Kidney capillary endothelial cell (primary cell): ENCODE measurements around the gene ADAMTSL3.
"Not testable (repeated sequence)": the region's sequence is repeated elsewhere in the genome, so short reads cannot be mapped to it uniquely, and the experiment has no call there.

ENCODE experiments used
- DNase-seq: peaks from one replicate; pipeline ENCODE4 v3.0.0-alpha.2; 2018; ENCODE audit warnings: low spot score

ADAMTSL3 gene

GRCh38 chr15:84035399-84035766 lies 381.5 kb downstream of the ADAMTSL3 start:
- peak; percentile 50 for DNase-seq

DNA sequence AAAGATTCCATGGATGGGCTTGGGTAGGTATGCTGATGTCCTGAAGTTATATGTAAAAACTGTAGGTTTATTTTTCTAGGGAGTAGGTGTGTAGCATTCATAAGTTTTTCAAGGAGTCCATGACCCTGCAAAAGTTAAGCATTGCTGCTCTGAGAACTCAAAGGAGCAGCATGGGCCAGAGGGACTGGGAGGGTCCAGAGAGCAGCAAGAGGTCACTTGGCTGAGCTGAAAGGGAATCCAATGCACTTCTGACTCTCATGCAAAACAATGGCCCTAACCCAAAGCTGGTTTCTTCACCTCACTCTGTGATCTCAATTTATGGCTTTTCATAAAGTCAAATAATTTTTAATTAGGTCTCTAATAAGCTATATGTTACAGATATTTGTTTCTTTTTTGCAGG lies 383.4 kb downstream of the ADAMTSL3 start:
- DNase-seq, result no peak

DNA sequence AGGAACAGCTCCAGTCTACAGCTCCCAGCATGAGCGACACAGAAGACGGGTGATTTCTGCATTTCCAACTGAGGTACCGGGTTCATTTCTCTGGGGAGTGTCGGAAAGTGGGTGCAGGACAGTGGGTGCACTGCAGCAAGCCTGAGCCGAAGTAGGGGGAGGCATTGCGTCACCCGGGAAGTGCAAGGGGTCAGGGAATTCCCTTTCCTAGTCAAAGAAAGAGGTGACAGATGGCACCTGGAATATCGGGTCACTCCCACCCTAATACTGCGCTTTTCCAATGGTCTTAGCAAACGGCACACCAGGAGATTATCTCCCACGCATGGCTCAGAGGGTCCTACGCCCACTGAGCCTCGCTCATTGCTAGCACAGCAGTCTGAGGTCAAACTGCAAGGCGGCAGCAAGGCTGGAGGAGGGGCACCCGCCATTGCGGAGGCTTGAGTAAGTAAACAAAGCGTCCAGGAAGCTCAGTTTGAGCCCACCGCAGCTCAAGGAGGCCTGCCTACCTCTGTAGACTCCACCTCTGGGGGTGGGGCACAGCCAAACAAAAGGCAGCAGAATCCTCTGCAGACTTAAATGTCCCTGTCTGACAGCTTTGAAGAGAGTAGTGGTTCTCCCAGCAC lies 388.6 kb downstream of the ADAMTSL3 start:
- not testable (repeated sequence) for DNase-seq

DNA sequence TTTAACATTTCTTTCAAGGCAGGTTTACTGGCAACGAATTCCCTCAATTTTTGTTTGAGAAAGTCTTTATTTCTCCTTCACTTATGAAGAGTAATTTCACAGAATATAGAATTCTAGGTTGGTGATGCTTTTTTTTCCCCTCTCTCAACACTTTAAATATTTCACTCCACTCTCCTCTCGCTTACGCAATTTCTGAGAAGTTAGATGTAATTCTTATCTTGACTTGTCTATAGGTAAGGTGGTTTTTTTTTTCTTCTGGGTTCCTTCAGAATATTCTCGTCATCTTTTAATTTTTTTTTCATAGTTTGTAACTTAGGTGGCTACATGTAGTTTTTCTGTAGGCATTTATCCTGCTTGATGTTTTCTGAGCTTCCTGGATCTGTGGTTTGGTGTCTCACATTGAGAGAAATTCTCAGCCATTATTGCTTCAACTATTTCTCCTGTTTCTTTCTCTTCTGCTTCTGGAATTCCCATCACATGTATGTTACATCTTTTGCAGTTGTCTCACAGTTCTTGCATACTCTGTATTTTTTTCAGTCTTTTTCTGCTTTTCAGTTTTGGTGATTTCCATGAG lies 392.2 kb downstream of the ADAMTSL3 start:
- DNase-seq, result no peak

- not testable (repeated sequence) for DNase-seq
Measured at GRCh38 chr15:84049480-84049879, 395.6 kb downstream of the ADAMTSL3 start.

DNA sequence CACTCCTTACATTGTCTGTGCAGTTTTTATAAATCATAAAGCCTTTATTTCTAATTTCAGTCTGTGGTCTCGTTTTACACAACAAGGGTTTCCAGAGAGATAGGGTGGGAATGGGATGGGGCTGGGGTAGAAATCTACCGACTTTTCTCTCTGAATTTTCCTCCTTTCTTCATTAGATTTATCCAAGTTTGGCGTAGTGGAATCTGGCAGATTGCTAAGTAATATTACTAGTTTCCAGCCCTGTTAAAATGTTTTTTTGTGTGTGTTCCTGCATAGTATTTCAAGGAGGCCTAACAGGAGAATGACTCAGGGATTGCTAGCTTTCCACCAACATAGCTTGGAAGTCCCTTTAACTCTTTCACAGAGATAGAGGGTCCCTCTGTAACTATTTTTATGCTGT lies 396.2 kb downstream of the ADAMTSL3 start:
- no peak for DNase-seq

DNA sequence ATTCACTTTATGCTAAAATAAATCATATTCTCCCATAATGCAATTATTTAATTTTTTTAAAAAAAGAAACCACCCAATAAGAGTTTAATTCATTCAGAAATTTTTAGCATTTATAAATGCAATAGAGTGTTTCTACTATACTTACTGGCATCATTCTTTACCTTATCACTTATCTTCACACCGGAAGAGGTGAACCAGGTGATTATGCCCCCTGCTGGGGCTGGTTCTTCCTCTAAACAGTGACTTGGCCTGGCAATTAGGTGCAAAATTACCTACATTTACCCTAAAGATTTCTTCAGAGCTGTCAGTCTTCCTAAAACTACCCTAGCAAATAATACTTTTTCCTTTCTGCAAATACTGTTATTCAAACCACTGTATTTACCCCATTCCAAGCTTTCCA lies 397.2 kb downstream of the ADAMTSL3 start:
- DNase-seq, result not testable (repeated sequence)

DNA sequence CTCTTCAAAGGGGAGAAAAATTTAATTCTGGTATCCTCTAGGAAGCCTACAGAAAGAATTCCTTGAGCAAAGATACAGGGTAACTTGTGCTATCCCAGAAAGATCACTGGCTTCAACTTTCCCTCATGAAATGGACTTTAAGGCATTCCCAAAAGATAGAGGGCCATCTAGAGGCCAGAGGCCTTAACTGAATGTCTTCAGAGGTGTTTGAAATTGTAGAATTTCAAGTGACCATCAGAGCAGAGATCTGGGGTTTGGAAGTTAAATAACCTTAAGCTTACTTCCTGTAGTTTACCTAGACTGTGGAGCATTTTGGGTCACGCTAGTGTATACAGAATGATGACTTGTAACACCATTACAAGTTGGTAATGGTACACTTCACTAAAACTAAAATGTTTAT lies 400.6 kb downstream of the ADAMTSL3 start:
- DNase-seq, result not testable (repeated sequence)

DNA sequence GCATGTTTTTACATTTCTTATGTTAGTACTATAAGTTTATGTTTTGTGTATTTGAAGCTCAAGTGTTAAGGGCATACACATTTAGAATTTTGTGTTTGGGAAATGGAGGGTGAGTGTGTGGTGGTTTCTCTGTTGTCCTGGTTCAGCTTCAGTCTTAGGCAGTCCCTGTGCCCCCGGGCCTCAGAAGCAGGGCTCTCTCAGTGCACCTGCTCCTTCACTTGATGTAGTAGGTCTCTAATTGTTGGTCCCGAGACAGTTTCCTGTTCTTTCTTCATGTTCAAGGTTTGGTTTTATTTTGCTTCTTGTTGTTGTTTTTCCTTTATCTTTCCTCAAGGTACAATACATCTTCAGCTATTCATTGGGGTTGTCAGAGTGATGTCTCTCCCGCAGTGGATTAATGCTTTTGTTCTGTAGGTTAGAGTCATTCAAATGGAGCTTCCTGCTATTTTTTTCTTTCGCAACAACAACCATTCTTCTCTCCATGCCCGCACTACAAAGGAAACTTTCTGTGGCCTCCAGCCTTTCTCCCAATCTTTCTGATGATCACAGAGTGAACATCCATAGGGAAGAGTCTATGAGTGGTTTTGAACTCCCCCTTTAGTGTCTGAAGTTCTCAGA lies 403.9 kb downstream of the ADAMTSL3 start:
- no peak for DNase-seq

- DNase-seq, result not testable (repeated sequence)
Measured at GRCh38 chr15:84063674-84064073, 409.8 kb downstream of the ADAMTSL3 start.

DNA sequence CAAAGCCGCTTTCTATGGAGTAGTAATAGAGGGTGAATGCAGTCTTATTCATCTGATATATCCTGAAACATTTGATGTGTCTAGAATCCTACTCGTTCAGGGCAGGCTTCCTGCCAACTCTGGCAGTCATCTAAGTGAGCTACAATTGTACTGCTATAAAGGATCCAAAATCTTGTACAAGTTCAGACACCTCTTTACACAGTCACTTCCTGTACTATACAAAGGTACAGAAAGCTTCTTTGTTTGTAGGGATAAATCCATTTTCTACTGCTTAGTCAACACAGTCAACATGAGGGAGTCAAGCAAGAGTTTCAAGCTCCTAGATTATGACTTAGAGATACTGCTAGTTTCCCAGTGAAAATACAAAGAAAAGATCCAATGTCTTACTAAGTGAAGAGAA lies 414.8 kb downstream of the ADAMTSL3 start:
- DNase-seq, result peak; percentile 59

DNA sequence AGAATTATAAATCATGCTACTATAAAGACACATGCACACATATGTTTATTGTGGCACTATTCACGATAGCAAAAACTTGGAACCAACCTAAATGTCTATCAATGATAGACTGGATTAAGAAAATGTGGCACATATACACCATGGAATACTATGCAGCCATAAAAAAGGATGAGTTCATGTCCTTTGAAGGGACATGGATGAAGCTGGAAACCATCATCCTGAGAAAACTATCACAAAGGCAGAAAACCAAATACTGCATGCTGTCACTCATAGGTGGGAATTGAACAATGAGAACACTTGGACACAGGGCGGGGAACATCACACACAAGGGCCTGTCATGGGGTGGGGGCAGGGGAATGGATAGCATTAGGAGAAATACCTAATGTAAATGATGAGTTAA lies 424.1 kb downstream of the ADAMTSL3 start:
- not testable (repeated sequence) for DNase-seq

GRCh38 chr15:84079325-84079884 lies 425.5 kb downstream of the ADAMTSL3 start:
- not testable (repeated sequence) for DNase-seq

- DNase-seq, result peak; percentile 33
Measured at GRCh38 chr15:84079885-84080777, 426.2 kb downstream of the ADAMTSL3 start.

- peak; percentile 28 for DNase-seq
Measured at GRCh38 chr15:84080778-84081084, 426.8 kb downstream of the ADAMTSL3 start.

- no peak for DNase-seq
Measured at GRCh38 chr15:84081391-84082168, 427.7 kb downstream of the ADAMTSL3 start.

DNA sequence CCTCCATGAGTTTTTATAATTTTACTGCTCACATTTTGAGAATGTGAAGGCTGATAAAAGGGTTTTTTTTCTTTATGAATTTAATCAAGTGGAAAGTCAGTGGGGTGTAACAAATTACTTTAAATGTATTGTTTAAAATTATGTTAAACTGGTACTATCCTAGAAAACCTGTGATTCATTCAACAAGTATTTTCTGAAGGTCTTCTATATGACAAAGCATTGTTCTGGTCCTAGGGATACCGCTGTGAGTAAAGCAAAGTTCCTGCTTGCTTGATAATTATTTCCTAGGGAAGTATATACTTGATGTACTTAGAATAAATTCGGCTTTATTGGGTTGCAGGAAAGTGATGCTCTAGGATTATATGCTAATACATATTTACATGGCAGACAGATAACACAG lies 428.8 kb downstream of the ADAMTSL3 start:
- peak; percentile 79 for DNase-seq

GRCh38 chr15:84086071-84086470 lies 432.1 kb downstream of the ADAMTSL3 start:
- DNase-seq, result not testable (repeated sequence)
